ENCODE data around the gene RERE. TPM values are rescaled to one million over a fixed set of nuclear protein-coding genes. Genes with fewer than 3 reads are reported as not detected.

Gene RERE
- total and polyA plus RNA-seq, 5 donors: 72.4 to 175 (median 161) TPM

GRCh38 chr1:8816264-8816663 lies 1.2 kb downstream of the RERE start:
- H3K9me3 ChIP-seq (ENCODE audit: control insufficient read depth, low read length): no peaks in the 10 kb centered on the region
- intact Hi-C loops (cut with DNase I): no loop called here
- no peak for DNase-seq
- no peak for ATAC-seq
- no peak overlapping the region for H3K27ac ChIP-seq (ENCODE audit: low read length)
- WGBS: 2% methylated on average over 3 of the region's 3 CpGs
- peak overlapping the region; percentile 82 for H3K4me3 ChIP-seq (ENCODE audit: low read length)
- H3K4me1 ChIP-seq (ENCODE audit: control insufficient read depth, insufficient read depth, low read length): peaks cover 7% of the 10 kb centered on the region
- no peaks in the 10 kb centered on the region for H3K27me3 ChIP-seq (ENCODE audit: control insufficient read depth, insufficient read depth)

GRCh38 chr1:8815582-8816151 lies 1.8 kb downstream of the RERE start:
- peak overlapping the region; percentile 82 for H3K4me3 ChIP-seq (ENCODE audit: low read length)
- H3K9me3 ChIP-seq (ENCODE audit: control insufficient read depth, low read length): no peaks in the 10 kb centered on the region
- DNase-seq (no peak), ATAC-seq (no peak)
- intact Hi-C loops (cut with DNase I): no loop called here
- peak overlapping the region; percentile 73 for H3K27ac ChIP-seq (ENCODE audit: low read length)
- H3K4me1 ChIP-seq (ENCODE audit: control insufficient read depth, insufficient read depth, low read length): peaks cover 10% of the 10 kb centered on the region
- WGBS: 3% methylated on average over 2 of the region's 2 CpGs
- H3K27me3 ChIP-seq (ENCODE audit: control insufficient read depth, insufficient read depth): no peaks in the 10 kb centered on the region

GRCh38 chr1:8814865-8815264 lies 2.6 kb downstream of the RERE start:
- H3K4me3 ChIP-seq (ENCODE audit: low read length): no peak overlapping the region
- DNase-seq: no peak
- H3K27me3 ChIP-seq (ENCODE audit: control insufficient read depth, insufficient read depth): no peaks in the 10 kb centered on the region
- ATAC-seq: no peak
- H3K4me1 ChIP-seq (ENCODE audit: control insufficient read depth, insufficient read depth, low read length): peaks cover 10% of the 10 kb centered on the region
- intact Hi-C loops (cut with DNase I): no loop called here
- WGBS: 49% methylated on average over 5 of the region's 5 CpGs
- H3K9me3 ChIP-seq (ENCODE audit: control insufficient read depth, low read length): no peaks in the 10 kb centered on the region
- no peak overlapping the region for H3K27ac ChIP-seq (ENCODE audit: low read length)

GRCh38 chr1:8813991-8814390 lies 3.4 kb downstream of the RERE start:
- H3K9me3 ChIP-seq (ENCODE audit: control insufficient read depth, low read length): no peaks in the 10 kb centered on the region
- DNase-seq: no peak
- no peaks in the 10 kb centered on the region for H3K27me3 ChIP-seq (ENCODE audit: control insufficient read depth, insufficient read depth)
- no peak for ATAC-seq
- peaks cover 10% of the 10 kb centered on the region for H3K4me1 ChIP-seq (ENCODE audit: control insufficient read depth, insufficient read depth, low read length)
- H3K4me3 ChIP-seq (ENCODE audit: low read length): no peak overlapping the region
- intact Hi-C loops (cut with DNase I): no loop called here
- H3K27ac ChIP-seq (ENCODE audit: low read length): no peak overlapping the region

GRCh38 chr1:8813016-8813763 lies 4.2 kb downstream of the RERE start:
- intact Hi-C loops (cut with DNase I): no loop called here

GRCh38 chr1:8812081-8812480 lies 5.4 kb downstream of the RERE start:
- Histone ChIP-seq H3K27ac (ENCODE audit: low read length) (no peak overlapping the region), H3K4me3 (ENCODE audit: low read length) (no peak overlapping the region), H3K27me3 (ENCODE audit: control insufficient read depth, insufficient read depth) (no peaks in the 10 kb centered on the region), H3K4me1 (ENCODE audit: control insufficient read depth, insufficient read depth, low read length) (peaks cover 10% of the 10 kb centered on the region), H3K9me3 (ENCODE audit: control insufficient read depth, low read length) (no peaks in the 10 kb centered on the region)
- no peak for DNase-seq
- intact Hi-C loops (cut with DNase I): no loop called here
- 91% methylated on average over 6 of the region's 6 CpGs for WGBS
- ATAC-seq: no peak

More at GRCh38 chr1:8813016-8813763, 4.2 kb downstream of the RERE start:
- DNase-seq (no peak), ATAC-seq (peak in 1 of 2 donors; percentile 27)
- Histone ChIP-seq H3K4me1 (ENCODE audit: control insufficient read depth, insufficient read depth, low read length) (peaks cover 10% of the 10 kb centered on the region), H3K9me3 (ENCODE audit: control insufficient read depth, low read length) (no peaks in the 10 kb centered on the region), H3K27ac (ENCODE audit: low read length) (no peak overlapping the region), H3K27me3 (ENCODE audit: control insufficient read depth, insufficient read depth) (no peaks in the 10 kb centered on the region), H3K4me3 (ENCODE audit: low read length) (no peak overlapping the region)
- whole genome bisulfite sequencing: 54% methylated on average over 6 of the region's 6 CpGs

- Histone ChIP-seq H3K4me3 (ENCODE audit: low read length) (no peak overlapping the region), H3K9me3 (ENCODE audit: control insufficient read depth, low read length) (no peaks in the 10 kb centered on the region), H3K27me3 (ENCODE audit: control insufficient read depth, insufficient read depth) (no peaks in the 10 kb centered on the region), H3K27ac (ENCODE audit: low read length) (no peak overlapping the region), H3K4me1 (ENCODE audit: control insufficient read depth, insufficient read depth, low read length) (peaks cover 10% of the 10 kb centered on the region)
- WGBS: 87% methylated on average over 4 of the region's 4 CpGs
- intact Hi-C loops (cut with DNase I): no loop called here
- ATAC-seq: no peak
- DNase-seq: no peak
Observed at GRCh38 chr1:8810987-8811386, 6.5 kb downstream of the RERE start.

GRCh38 chr1:8809342-8809736 lies 8.1 kb downstream of the RERE start:
- H3K27ac ChIP-seq (ENCODE audit: low read length): no peak overlapping the region
- WGBS: 80% methylated on average over 1 of the region's 1 CpG
- ATAC-seq (no peak), DNase-seq (no peak)
- H3K4me1 ChIP-seq (ENCODE audit: control insufficient read depth, insufficient read depth, low read length): peaks cover 7% of the 10 kb centered on the region
- H3K4me3 ChIP-seq (ENCODE audit: low read length): no peak overlapping the region
- no peaks in the 10 kb centered on the region for H3K9me3 ChIP-seq (ENCODE audit: control insufficient read depth, low read length)
- H3K27me3 ChIP-seq (ENCODE audit: control insufficient read depth, insufficient read depth): no peaks in the 10 kb centered on the region
- intact Hi-C loops (cut with DNase I): no loop called here

GRCh38 chr1:8807004-8807403 lies 10.4 kb downstream of the RERE start:
- H3K27me3 ChIP-seq (ENCODE audit: control insufficient read depth, insufficient read depth): no peaks in the 10 kb centered on the region
- DNase-seq (no peak), ATAC-seq (no peak)
- peaks cover 7% of the 10 kb centered on the region for H3K4me1 ChIP-seq (ENCODE audit: control insufficient read depth, insufficient read depth, low read length)
- WGBS: 83% methylated on average over 8 of the region's 8 CpGs
- no peak overlapping the region for H3K4me3 ChIP-seq (ENCODE audit: low read length)
- no peak overlapping the region for H3K27ac ChIP-seq (ENCODE audit: low read length)
- intact Hi-C loops (cut with DNase I): no loop called here
- H3K9me3 ChIP-seq (ENCODE audit: control insufficient read depth, low read length): no peaks in the 10 kb centered on the region

- WGBS: 93% methylated on average over 5 of the region's 5 CpGs
- intact Hi-C loops (cut with DNase I): no loop called here
- ATAC-seq (no peak), DNase-seq (no peak)
- H3K27ac ChIP-seq (ENCODE audit: low read length): no peak overlapping the region
- H3K4me1 ChIP-seq (ENCODE audit: control insufficient read depth, insufficient read depth, low read length): no peaks in the 10 kb centered on the region
- H3K4me3 ChIP-seq (ENCODE audit: low read length): no peak overlapping the region
- no peaks in the 10 kb centered on the region for H3K9me3 ChIP-seq (ENCODE audit: control insufficient read depth, low read length)
- H3K27me3 ChIP-seq (ENCODE audit: control insufficient read depth, insufficient read depth): no peaks in the 10 kb centered on the region
Observed at GRCh38 chr1:8800416-8800815, 17.0 kb downstream of the RERE start.

GRCh38 chr1:8797216-8797615 lies 20.2 kb downstream of the RERE start:
- Histone ChIP-seq H3K4me1 (ENCODE audit: control insufficient read depth, insufficient read depth, low read length) (no peaks in the 10 kb centered on the region), H3K4me3 (ENCODE audit: low read length) (no peak overlapping the region), H3K9me3 (ENCODE audit: control insufficient read depth, low read length) (no peaks in the 10 kb centered on the region), H3K27ac (ENCODE audit: low read length) (no peak overlapping the region), H3K27me3 (ENCODE audit: control insufficient read depth, insufficient read depth) (no peaks in the 10 kb centered on the region)
- no peak for ATAC-seq
- intact Hi-C loops (cut with DNase I): no loop called here
- DNase-seq: no peak
- WGBS: 93% methylated on average over 5 of the region's 5 CpGs

Measured in right cardiac atrium (tissue), 5 donors.